HCT116 (cell line): ENCODE measurements around the gene BCL11A. TPM values are rescaled to one million over a fixed set of nuclear protein-coding genes. Genes with fewer than 3 reads are reported as not detected.

Experiments used
- ATAC-seq: fragments of 200-7000 bp; cut with Tn5 transposase; 2 replicates; pipeline ENCODE4 v1.9.1; 2020; ENCODE audit warnings: mild to moderate bottlenecking, moderate library complexity
- BruUV-seq: library from RNA; stranded (reverse); fragments of 400-500 nt; replicated peaks from 2 replicates; lab custom pipeline; 2021; lab: Mats Ljungman, UMichigan
- CTCF ChIA-PET: fragments of 300-600 bp; sonication (Branson Sonifier 250); formaldehyde crosslinking; loops from one replicate; lab custom pipeline; 2021; ENCODE audit warnings: antibody characterized with exemption; lab: Charles Lee
- POLR2A ChIA-PET: fragments of 300-600, 350-600 bp; sonication (Branson Sonifier 250); formaldehyde crosslinking; loops from one replicate; lab custom pipeline; 2021; ENCODE audit warnings: antibody characterized with exemption; lab: Charles Lee
- RAD21 ChIA-PET, 2 experiments: fragments of 300-600 bp; sonication (Branson Sonifier 250); formaldehyde crosslinking; loops; one replicate each; lab custom pipeline; 2023; ENCODE audit warnings: low total read pairs in 2 of 2; ENCODE audit not compliant: uncharacterized antibody in 2 of 2, unreplicated experiment in 2 of 2, low non-redundant PET in 1 of 2; lab: Charles Lee
- DNase-seq: peaks from one replicate; pipeline ENCODE4 v3.0.0-alpha.2; 2010; ENCODE audit warnings: low read depth, low spot score
- H2AFZ ChIP-seq: fragments of 200-600 bp; shearing (Covaris generic), sonication (generic); 2 replicates; pipeline ENCODE4 v1.6.1; 2017; ENCODE audit warnings: low read depth, mixed run types, mixed read lengths, antibody characterized with exemption, low read length; ENCODE audit not compliant: poor library complexity, severe bottlenecking
- H3K27ac ChIP-seq: 2 replicates; pipeline ENCODE4 v1.5.1; 2012; ENCODE audit warnings: low read depth, low read length
- H3K27me3 ChIP-seq: fragments of 200-600 bp; sonication (generic); 2 replicates; pipeline ENCODE4 v1.6.1; 2016; ENCODE audit warnings: mixed run types, low read length, mixed read lengths; ENCODE audit not compliant: insufficient read depth
- H3K36me3 ChIP-seq, 2 experiments: fragments of 200-500 bp in 1 of 2; fragments of 200-600 bp in 1 of 2; sonication (Bioruptor generic) in 1 of 2; sonication (generic) in 1 of 2; 2 replicates each; pipeline versions ENCODE4 v1.5.1 to v1.6.1; 2014 to 2016; ENCODE audit warnings: low read length in 2 of 2, inconsistent platforms in 1 of 2, mixed read lengths in 1 of 2, mixed run types in 1 of 2; ENCODE audit not compliant: insufficient read depth in 2 of 2, control insufficient read depth in 1 of 2
- H3K4me1 ChIP-seq, 2 experiments: fragments of 200-600 bp in 1 of 2; sonication (generic) in 1 of 2; 2 replicates each; pipeline versions ENCODE4 v1.5.1 to v1.6.1; 2012 to 2017; ENCODE audit warnings: low read length in 2 of 2, inconsistent platforms in 1 of 2, mild to moderate bottlenecking in 1 of 2, mixed read lengths in 1 of 2, mixed run types in 1 of 2, moderate library complexity in 1 of 2; ENCODE audit not compliant: insufficient read depth in 2 of 2, control insufficient read depth in 1 of 2
- H3K4me2 ChIP-seq: fragments of 200-600 bp; sonication (generic); 2 replicates; pipeline ENCODE4 v1.6.1; 2017; ENCODE audit warnings: mixed run types, low read length, mixed read lengths
- H3K4me3 ChIP-seq, 2 experiments: fragments of 200-600 bp in 1 of 2; sonication (generic) in 1 of 2; replicated peaks in 1 of 2; 2 replicates each; pipeline ENCODE4 v1.5.1; 2011 to 2016; ENCODE audit warnings: low read length in 2 of 2, control low read depth in 1 of 2, low read depth in 1 of 2, mild to moderate bottlenecking in 1 of 2, mixed read lengths in 1 of 2, mixed run types in 1 of 2
- H3K79me2 ChIP-seq: fragments of 200-600 bp; sonication (generic); 2 replicates; pipeline ENCODE4 v1.6.1; 2017; ENCODE audit warnings: mild to moderate bottlenecking, mixed run types, low read length, moderate library complexity, mixed read lengths; ENCODE audit not compliant: insufficient read depth
- H3K9ac ChIP-seq: fragments of 200-600 bp; sonication (generic); 2 replicates; pipeline ENCODE4 v1.6.1; 2016; ENCODE audit warnings: low read length, mixed read lengths
- H3K9me2 ChIP-seq: fragments of 200-600 bp; sonication (generic), shearing (Covaris generic); 2 replicates; pipeline ENCODE4 v1.6.1; 2017; ENCODE audit warnings: mixed run types, mild to moderate bottlenecking, moderate library complexity; ENCODE audit not compliant: insufficient read depth
- H3K9me3 ChIP-seq, 2 experiments: fragments of 200-500 bp in 1 of 2; fragments of 200-600 bp in 1 of 2; sonication (Bioruptor generic) in 1 of 2; sonication (generic) in 1 of 2; 2 replicates each; pipeline ENCODE4 v1.6.1; 2014 to 2017; ENCODE audit warnings: low read length in 2 of 2, mixed read lengths in 2 of 2, inconsistent platforms in 1 of 2, low read depth in 1 of 2, mild to moderate bottlenecking in 1 of 2, mixed run types in 1 of 2, moderate library complexity in 1 of 2; ENCODE audit not compliant: control insufficient read depth in 1 of 2, insufficient read depth in 1 of 2
- H4K20me1 ChIP-seq: fragments of 200-600 bp; sonication (generic), shearing (Covaris generic); 2 replicates; pipeline ENCODE4 v1.6.1; 2017; ENCODE audit warnings: mixed run types, mild to moderate bottlenecking, moderate library complexity; ENCODE audit not compliant: insufficient read depth
- CEBPB ChIP-seq: IDR thresholded peaks from 2 replicates; pipeline ENCODE4 v1.6.1; 2012; ENCODE audit warnings: low read depth
- ELF1 ChIP-seq: IDR thresholded peaks from 2 replicates; pipeline ENCODE4 v1.6.1; 2012; ENCODE audit warnings: low read depth, borderline replicate concordance
- FOSL1 ChIP-seq: IDR thresholded peaks from 2 replicates; pipeline ENCODE4 v1.6.1; 2012; ENCODE audit warnings: low read depth
- POLR2AphosphoS5 ChIP-seq: IDR thresholded peaks from 2 replicates; pipeline ENCODE4 v1.6.1; 2011; ENCODE audit warnings: mild to moderate bottlenecking, low read depth, low read length, moderate library complexity
- intact Hi-C: fragments of 100-400 bp; cut with micrococcal nuclease; formaldehyde crosslinking; loops from 2 replicates; pipeline ENCODE4 v1.10.0; 2022
- total RNA-seq: library from RNA; stranded (reverse); gene quantifications from one replicate; pipeline ENCODE4 v1.2.1, GENCODE V29; 2021; ENCODE audit not compliant: unreplicated experiment
- TF ChIP-seq, protein P1 (sequence below): IDR thresholded peaks from 2 replicates; pipeline ENCODE4 v1.6.1; 2011; ENCODE audit warnings: mild to moderate bottlenecking, low read length, moderate library complexity; ENCODE audit not compliant: insufficient replicate concordance; ENCODE audit errors: extremely low read depth

BCL11A gene
- total RNA-seq, 1 experiment from 2014 or later = 0.71 TPM

DNA sequence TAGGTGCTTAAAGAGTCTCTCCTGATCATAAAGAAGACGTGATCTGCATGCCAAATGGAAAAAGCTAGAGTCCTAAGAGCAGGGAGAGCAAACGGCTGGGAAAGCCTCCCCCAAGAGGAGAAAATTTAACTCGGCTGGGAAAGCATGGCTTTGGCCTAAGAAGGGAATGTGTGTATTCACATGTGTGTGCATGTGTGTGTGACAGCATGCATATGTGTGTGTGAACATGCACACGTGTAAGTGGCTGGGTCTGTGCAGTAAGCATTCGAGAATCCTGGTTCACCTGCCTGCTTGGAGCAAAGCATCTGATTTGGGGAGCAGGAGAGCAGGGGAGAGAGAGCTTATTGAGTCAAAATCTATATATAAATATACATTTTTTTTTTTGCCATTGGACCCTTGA, 30.1 kb upstream of the BCL11A start:
- no peaks in the 10 kb centered on the region for H4K20me1 ChIP-seq
- no peak overlapping the region for H2AFZ ChIP-seq
- ChIA-PET CTCF (interaction anchor here (2.6 to 2.8 kb wide), 2 partner anchors 18 to 23 kb away, joined by 15 to 38 read pairs; no protein-coding TSS in a partner anchor), RAD21 (no interaction called here), POLR2A (no interaction called here)
- no peak for ATAC-seq
- no peak overlapping the region for H3K4me2 ChIP-seq
- H3K79me2 ChIP-seq = no peaks in the 10 kb centered on the region
- intact Hi-C loops = no loop called here
- BruUV-seq = no TSS peak
- H3K27me3 ChIP-seq = peaks cover 5% of the 10 kb centered on the region; the same call in 1 of the 2 replicates
- peaks cover 0 to 14% of the 10 kb centered on the region in 2 experiments; a peak in 2 of 4 replicates for H3K4me1 ChIP-seq
- no peak overlapping the region for H3K4me3 ChIP-seq
- no peaks in the 10 kb centered on the region for H3K9me3 ChIP-seq
- H3K9me2 ChIP-seq = no peaks in the 10 kb centered on the region
- no peaks in the 10 kb centered on the region for H3K36me3 ChIP-seq
- DNase-seq = no peak
- TF ChIP-seq ELF1 (no peak), FOSL1 (no peak), POLR2AphosphoS5 (no peak), CEBPB (no peak)
- TF ChIP-seq, protein P1, sequence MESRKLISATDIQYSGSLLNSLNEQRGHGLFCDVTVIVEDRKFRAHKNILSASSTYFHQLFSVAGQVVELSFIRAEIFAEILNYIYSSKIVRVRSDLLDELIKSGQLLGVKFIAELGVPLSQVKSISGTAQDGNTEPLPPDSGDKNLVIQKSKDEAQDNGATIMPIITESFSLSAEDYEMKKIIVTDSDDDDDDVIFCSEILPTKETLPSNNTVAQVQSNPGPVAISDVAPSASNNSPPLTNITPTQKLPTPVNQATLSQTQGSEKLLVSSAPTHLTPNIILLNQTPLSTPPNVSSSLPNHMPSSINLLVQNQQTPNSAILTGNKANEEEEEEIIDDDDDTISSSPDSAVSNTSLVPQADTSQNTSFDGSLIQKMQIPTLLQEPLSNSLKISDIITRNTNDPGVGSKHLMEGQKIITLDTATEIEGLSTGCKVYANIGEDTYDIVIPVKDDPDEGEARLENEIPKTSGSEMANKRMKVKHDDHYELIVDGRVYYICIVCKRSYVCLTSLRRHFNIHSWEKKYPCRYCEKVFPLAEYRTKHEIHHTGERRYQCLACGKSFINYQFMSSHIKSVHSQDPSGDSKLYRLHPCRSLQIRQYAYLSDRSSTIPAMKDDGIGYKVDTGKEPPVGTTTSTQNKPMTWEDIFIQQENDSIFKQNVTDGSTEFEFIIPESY = no peak
- no peak overlapping the region for H3K27ac ChIP-seq
- H3K9ac ChIP-seq = no peak overlapping the region
